ENCODE data around the gene PABPC1L.

GRCh38 chr20:44959082-44959637 is 49.3 kb downstream of the PABPC1L start:
- TF ChIP-seq ZNF707 (tag by site-specific recombination; IDR thresholded peaks at IDR 0.05), result no peak
- no peak for TF ChIP-seq CTCF (tag by site-specific recombination; IDR thresholded peaks at IDR 0.05)
- peak; percentile 75; the same call in 1 of the 2 replicates for TF ChIP-seq ZNF133 (tag by site-specific recombination; IDR thresholded peaks at IDR 0.05)
- no peak for TF ChIP-seq ZNF513 (tag by site-specific recombination; IDR thresholded peaks at IDR 0.05)
- no peak for TF ChIP-seq ZSCAN4 (tag by site-specific recombination; IDR thresholded peaks at IDR 0.05)
- no peak for TF ChIP-seq ZNF510 (tag by site-specific recombination; IDR thresholded peaks at IDR 0.05; ENCODE audit: insufficient replicate concordance)
- no peak for TF ChIP-seq ZNF138 (tag by site-specific recombination; IDR thresholded peaks at IDR 0.05; ENCODE audit: borderline replicate concordance)
